ENCODE measurements around the gene FBXO40. TPM values are rescaled to one million over a fixed set of nuclear protein-coding genes. Genes with fewer than 3 reads are reported as not detected.

FBXO40 gene
- total and polyA plus RNA-seq, 2 experiments from 2014 or later, result 0.03 TPM; not detected in 1

DNA sequence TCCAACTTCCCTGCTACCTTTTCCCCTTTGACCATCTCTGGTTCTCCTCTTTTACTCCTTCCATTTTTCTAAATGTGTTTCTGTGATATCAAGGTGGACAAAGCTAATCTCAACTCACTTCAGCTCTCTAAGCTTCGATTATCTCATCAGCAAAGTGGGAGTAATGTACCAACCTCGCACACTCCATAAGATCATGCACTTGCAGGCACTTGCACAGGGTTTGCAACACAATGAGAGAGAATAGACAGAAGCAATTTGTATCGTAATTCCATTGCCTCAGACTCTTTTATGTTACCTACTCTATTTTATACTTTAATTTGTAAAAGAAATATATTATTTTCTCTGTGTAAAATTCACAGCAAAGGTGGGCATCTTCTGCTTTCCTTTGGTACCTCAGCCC, 40.4 kb upstream of the FBXO40 start:
- Histone ChIP-seq H3K4me1 (ENCODE audit: insufficient read depth) (peaks cover 5% of the 10 kb centered on the region; the same call in 1 of the 2 replicates), H3K79me2 (replicated peaks; ENCODE audit: insufficient read depth) (no peaks in the 10 kb centered on the region), H3K27ac (ENCODE audit: low read depth) (no peak overlapping the region), H3K36me3 (ENCODE audit: insufficient read depth) (no peaks in the 10 kb centered on the region), H3F3A (replicated peaks; ENCODE audit: low read depth) (no peaks in the 10 kb centered on the region), H3K27me3 (ENCODE audit: insufficient read depth) (no peaks in the 10 kb centered on the region), H3K4me3 (no peak overlapping the region), H3K4me2 (no peak overlapping the region), H4K20me1 (replicated peaks; ENCODE audit: insufficient read depth) (no peaks in the 10 kb centered on the region), H2AFZ (peak overlapping the region; percentile 53), H3K9me2 (ENCODE audit: insufficient read depth) (no peaks in the 10 kb centered on the region)
- no peak for DNase-seq (ENCODE audit: low spot score)
- Mint-ChIP-seq H3K27ac (no peak overlapping the region), H3K36me3 (ENCODE audit: low read depth) (peaks cover 9% of the 10 kb centered on the region; the same call in 2 of the 3 replicates), H3K4me1 (peaks cover 13% of the 10 kb centered on the region; the same call in 2 of the 3 replicates), H3K27me3 (ENCODE audit: insufficient read depth, low read depth, poor library complexity) (peaks cover 2% of the 10 kb centered on the region), H3K9me3 (peaks cover 13% of the 10 kb centered on the region; the same call in 2 of the 3 replicates), H3K4me3 (no peak overlapping the region)
- TF ChIP-seq, protein P1, sequence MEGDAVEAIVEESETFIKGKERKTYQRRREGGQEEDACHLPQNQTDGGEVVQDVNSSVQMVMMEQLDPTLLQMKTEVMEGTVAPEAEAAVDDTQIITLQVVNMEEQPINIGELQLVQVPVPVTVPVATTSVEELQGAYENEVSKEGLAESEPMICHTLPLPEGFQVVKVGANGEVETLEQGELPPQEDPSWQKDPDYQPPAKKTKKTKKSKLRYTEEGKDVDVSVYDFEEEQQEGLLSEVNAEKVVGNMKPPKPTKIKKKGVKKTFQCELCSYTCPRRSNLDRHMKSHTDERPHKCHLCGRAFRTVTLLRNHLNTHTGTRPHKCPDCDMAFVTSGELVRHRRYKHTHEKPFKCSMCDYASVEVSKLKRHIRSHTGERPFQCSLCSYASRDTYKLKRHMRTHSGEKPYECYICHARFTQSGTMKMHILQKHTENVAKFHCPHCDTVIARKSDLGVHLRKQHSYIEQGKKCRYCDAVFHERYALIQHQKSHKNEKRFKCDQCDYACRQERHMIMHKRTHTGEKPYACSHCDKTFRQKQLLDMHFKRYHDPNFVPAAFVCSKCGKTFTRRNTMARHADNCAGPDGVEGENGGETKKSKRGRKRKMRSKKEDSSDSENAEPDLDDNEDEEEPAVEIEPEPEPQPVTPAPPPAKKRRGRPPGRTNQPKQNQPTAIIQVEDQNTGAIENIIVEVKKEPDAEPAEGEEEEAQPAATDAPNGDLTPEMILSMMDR (conservative IDR thresholded peaks at IDR 0.05; ENCODE audit: low read depth in 2 of 2), result no peak
- TF ChIP-seq POLR2AphosphoS5 (IDR thresholded peaks at IDR 0.05; ENCODE audit: low read depth) (no peak), NANOG (IDR thresholded peaks at IDR 0.05; ENCODE audit: borderline replicate concordance) (no peak), EZH2phosphoT487 (IDR thresholded peaks at IDR 0.05; ENCODE audit: unreplicated experiment) (no peak), STAT1 (IDR thresholded peaks at IDR 0.05; ENCODE audit: unreplicated experiment) (no peak), ZNF114 (CRISPR knock-in tag; IDR thresholded peaks at IDR 0.05) (no peak), ZNF331 (CRISPR knock-in tag; IDR thresholded peaks at IDR 0.05; ENCODE audit: low read depth) (no peak), JUNB (IDR thresholded peaks at IDR 0.05; ENCODE audit: unreplicated experiment) (no peak), CREB1 (CRISPR knock-in tag; IDR thresholded peaks at IDR 0.05; ENCODE audit: low read depth) (no peak)
- TF ChIP-seq, protein P2, sequence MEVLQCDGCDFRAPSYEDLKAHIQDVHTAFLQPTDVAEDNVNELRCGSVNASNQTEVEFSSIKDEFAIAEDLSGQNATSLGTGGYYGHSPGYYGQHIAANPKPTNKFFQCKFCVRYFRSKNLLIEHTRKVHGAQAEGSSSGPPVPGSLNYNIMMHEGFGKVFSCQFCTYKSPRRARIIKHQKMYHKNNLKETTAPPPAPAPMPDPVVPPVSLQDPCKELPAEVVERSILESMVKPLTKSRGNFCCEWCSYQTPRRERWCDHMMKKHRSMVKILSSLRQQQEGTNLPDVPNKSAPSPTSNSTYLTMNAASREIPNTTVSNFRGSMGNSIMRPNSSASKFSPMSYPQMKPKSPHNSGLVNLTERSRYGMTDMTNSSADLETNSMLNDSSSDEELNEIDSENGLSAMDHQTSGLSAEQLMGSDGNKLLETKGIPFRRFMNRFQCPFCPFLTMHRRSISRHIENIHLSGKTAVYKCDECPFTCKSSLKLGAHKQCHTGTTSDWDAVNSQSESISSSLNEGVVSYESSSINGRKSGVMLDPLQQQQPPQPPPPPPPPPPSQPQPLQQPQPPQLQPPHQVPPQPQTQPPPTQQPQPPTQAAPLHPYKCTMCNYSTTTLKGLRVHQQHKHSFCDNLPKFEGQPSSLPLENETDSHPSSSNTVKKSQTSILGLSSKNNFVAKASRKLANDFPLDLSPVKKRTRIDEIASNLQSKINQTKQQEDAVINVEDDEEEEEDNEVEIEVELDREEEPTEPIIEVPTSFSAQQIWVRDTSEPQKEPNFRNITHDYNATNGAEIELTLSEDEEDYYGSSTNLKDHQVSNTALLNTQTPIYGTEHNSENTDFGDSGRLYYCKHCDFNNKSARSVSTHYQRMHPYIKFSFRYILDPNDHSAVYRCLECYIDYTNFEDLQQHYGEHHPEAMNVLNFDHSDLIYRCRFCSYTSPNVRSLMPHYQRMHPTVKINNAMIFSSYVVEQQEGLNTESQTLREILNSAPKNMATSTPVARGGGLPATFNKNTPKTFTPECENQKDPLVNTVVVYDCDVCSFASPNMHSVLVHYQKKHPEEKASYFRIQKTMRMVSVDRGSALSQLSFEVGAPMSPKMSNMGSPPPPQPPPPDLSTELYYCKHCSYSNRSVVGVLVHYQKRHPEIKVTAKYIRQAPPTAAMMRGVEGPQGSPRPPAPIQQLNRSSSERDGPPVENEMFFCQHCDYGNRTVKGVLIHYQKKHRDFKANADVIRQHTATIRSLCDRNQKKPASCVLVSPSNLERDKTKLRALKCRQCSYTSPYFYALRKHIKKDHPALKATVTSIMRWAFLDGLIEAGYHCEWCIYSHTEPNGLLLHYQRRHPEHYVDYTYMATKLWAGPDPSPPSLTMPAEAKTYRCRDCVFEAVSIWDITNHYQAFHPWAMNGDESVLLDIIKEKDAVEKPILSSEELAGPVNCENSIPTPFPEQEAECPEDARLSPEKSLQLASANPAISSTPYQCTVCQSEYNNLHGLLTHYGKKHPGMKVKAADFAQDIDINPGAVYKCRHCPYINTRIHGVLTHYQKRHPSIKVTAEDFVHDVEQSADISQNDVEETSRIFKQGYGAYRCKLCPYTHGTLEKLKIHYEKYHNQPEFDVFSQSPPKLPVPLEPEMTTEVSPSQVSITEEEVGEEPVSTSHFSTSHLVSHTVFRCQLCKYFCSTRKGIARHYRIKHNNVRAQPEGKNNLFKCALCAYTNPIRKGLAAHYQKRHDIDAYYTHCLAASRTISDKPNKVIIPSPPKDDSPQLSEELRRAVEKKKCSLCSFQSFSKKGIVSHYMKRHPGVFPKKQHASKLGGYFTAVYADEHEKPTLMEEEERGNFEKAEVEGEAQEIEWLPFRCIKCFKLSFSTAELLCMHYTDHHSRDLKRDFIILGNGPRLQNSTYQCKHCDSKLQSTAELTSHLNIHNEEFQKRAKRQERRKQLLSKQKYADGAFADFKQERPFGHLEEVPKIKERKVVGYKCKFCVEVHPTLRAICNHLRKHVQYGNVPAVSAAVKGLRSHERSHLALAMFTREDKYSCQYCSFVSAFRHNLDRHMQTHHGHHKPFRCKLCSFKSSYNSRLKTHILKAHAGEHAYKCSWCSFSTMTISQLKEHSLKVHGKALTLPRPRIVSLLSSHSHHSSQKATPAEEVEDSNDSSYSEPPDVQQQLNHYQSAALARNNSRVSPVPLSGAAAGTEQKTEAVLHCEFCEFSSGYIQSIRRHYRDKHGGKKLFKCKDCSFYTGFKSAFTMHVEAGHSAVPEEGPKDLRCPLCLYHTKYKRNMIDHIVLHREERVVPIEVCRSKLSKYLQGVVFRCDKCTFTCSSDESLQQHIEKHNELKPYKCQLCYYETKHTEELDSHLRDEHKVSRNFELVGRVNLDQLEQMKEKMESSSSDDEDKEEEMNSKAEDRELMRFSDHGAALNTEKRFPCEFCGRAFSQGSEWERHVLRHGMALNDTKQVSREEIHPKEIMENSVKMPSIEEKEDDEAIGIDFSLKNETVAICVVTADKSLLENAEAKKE (CRISPR knock-in tag; IDR thresholded peaks at IDR 0.05), result no peak
- TF ChIP-seq, protein P3, sequence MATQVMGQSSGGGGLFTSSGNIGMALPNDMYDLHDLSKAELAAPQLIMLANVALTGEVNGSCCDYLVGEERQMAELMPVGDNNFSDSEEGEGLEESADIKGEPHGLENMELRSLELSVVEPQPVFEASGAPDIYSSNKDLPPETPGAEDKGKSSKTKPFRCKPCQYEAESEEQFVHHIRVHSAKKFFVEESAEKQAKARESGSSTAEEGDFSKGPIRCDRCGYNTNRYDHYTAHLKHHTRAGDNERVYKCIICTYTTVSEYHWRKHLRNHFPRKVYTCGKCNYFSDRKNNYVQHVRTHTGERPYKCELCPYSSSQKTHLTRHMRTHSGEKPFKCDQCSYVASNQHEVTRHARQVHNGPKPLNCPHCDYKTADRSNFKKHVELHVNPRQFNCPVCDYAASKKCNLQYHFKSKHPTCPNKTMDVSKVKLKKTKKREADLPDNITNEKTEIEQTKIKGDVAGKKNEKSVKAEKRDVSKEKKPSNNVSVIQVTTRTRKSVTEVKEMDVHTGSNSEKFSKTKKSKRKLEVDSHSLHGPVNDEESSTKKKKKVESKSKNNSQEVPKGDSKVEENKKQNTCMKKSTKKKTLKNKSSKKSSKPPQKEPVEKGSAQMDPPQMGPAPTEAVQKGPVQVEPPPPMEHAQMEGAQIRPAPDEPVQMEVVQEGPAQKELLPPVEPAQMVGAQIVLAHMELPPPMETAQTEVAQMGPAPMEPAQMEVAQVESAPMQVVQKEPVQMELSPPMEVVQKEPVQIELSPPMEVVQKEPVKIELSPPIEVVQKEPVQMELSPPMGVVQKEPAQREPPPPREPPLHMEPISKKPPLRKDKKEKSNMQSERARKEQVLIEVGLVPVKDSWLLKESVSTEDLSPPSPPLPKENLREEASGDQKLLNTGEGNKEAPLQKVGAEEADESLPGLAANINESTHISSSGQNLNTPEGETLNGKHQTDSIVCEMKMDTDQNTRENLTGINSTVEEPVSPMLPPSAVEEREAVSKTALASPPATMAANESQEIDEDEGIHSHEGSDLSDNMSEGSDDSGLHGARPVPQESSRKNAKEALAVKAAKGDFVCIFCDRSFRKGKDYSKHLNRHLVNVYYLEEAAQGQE (IDR thresholded peaks at IDR 0.05; ENCODE audit: unreplicated experiment), result no peak
- no peak for ATAC-seq

Data from GM23338 (cell line).